ENCODE data around the gene HSFX3. TPM values are rescaled to one million over a fixed set of nuclear protein-coding genes. Genes with fewer than 3 reads are reported as not detected.
"Not testable (repeated sequence)": the region's sequence is repeated elsewhere in the genome, so short reads cannot be mapped to it uniquely, and the experiment has no call there.

Gene HSFX3
- total RNA-seq, 1 experiment from 2014 or later = not detected

GRCh38 chrX:149550454-149550853 is 730 bp upstream of the HSFX3 start:
- not testable (repeated sequence) for H3K27ac Mint-ChIP-seq; H3K4ac ChIP-seq (ENCODE audit: low read depth, low read length)

GRCh38 chrX:149547782-149548181 is 1.9 kb downstream of the HSFX3 start:
- not testable (repeated sequence) for H4K20me1 ChIP-seq (ENCODE audit: control insufficient read depth, insufficient read depth, insufficient read length); H4K5ac ChIP-seq (ENCODE audit: insufficient read length, low read depth, low read length); H3K23ac ChIP-seq (ENCODE audit: insufficient read length, low read depth, low read length); H4K8ac ChIP-seq (replicated peaks; ENCODE audit: insufficient read length, low read depth, low read length); H3K79me2 ChIP-seq (ENCODE audit: insufficient read depth, low read length); H2BK15ac ChIP-seq (ENCODE audit: low read depth, low read length); H2BK120ac ChIP-seq (ENCODE audit: low read depth, low read length, poor library complexity, severe bottlenecking); H2BK12ac ChIP-seq (ENCODE audit: insufficient read length, low read depth, low read length); H3K4me3 Mint-ChIP-seq; H3K4me2 ChIP-seq (ENCODE audit: insufficient read depth, insufficient read length, low read length); H3K36me3 Mint-ChIP-seq (ENCODE audit: insufficient read depth in 1 of 3, low read depth in 3 of 3); H3T11ph ChIP-seq (ENCODE audit: low read length); H2AFZ ChIP-seq (ENCODE audit: low read length); H3K9ac ChIP-seq (ENCODE audit: extremely low read depth, insufficient read length, low read length); H3K27me3 Mint-ChIP-seq (ENCODE audit: low read depth); H3K4ac ChIP-seq (ENCODE audit: low read depth, low read length); H3K27me3 ChIP-seq (ENCODE audit: insufficient read depth, low read length); DNase-seq; H3K27ac ChIP-seq (ENCODE audit: insufficient read length, low read depth, low read length); H3K18ac ChIP-seq (ENCODE audit: insufficient read length, low read depth, low read length); H3K4me1 ChIP-seq (ENCODE audit: insufficient read depth, low read length); H3K79me1 ChIP-seq (ENCODE audit: insufficient read depth, low read depth, low read length, poor library complexity, severe bottlenecking); H2BK20ac ChIP-seq (ENCODE audit: low read depth, low read length, poor library complexity, severe bottlenecking); H4K91ac ChIP-seq (ENCODE audit: insufficient read length, low read depth, low read length); H3K27ac Mint-ChIP-seq; H3K14ac ChIP-seq (ENCODE audit: insufficient read depth, low read length); H3K23me2 ChIP-seq (ENCODE audit: insufficient read length, low read depth, low read length, poor library complexity, severe bottlenecking); H3K9me3 ChIP-seq (ENCODE audit: control insufficient read depth, low read depth, low read length); H2AK5ac ChIP-seq (ENCODE audit: insufficient read length, low read length); H2BK5ac ChIP-seq (ENCODE audit: insufficient read length, low read length); H3K4me1 Mint-ChIP-seq; H3K56ac ChIP-seq (ENCODE audit: insufficient read length, low read depth, low read length)
- WGBS (ENCODE audit: extremely low coverage, insufficient read length, low lambda C conversion rate) = no CpG with 5 or more reads among the region's 3 CpGs
- peaks cover 8 to 10% of the 10 kb centered on the region in 2 experiments; a peak in 4 of 5 replicates for H3K9me3 Mint-ChIP-seq

More at GRCh38 chrX:149550454-149550853, 730 bp upstream of the HSFX3 start:
- WGBS (ENCODE audit: extremely low coverage, insufficient read length, low lambda C conversion rate) = no CpG with 5 or more reads among the region's 1 CpG
- H3K79me1 ChIP-seq (ENCODE audit: insufficient read depth, low read depth, low read length, poor library complexity, severe bottlenecking); H3K27ac ChIP-seq (ENCODE audit: insufficient read length, low read depth, low read length); H4K5ac ChIP-seq (ENCODE audit: insufficient read length, low read depth, low read length); H3T11ph ChIP-seq (ENCODE audit: low read length); H3K23ac ChIP-seq (ENCODE audit: insufficient read length, low read depth, low read length); H3K27me3 ChIP-seq (ENCODE audit: insufficient read depth, low read length); H2BK120ac ChIP-seq (ENCODE audit: low read depth, low read length, poor library complexity, severe bottlenecking); H4K8ac ChIP-seq (replicated peaks; ENCODE audit: insufficient read length, low read depth, low read length); H3K9me3 ChIP-seq (ENCODE audit: control insufficient read depth, low read depth, low read length); H3K9me3 Mint-ChIP-seq; H3K79me2 ChIP-seq (ENCODE audit: insufficient read depth, low read length); H3K4me1 Mint-ChIP-seq; H2BK15ac ChIP-seq (ENCODE audit: low read depth, low read length); H3K36me3 Mint-ChIP-seq (ENCODE audit: insufficient read depth in 1 of 3, low read depth in 3 of 3); H2AFZ ChIP-seq (ENCODE audit: low read length); H3K27me3 Mint-ChIP-seq (ENCODE audit: low read depth); H3K4me3 Mint-ChIP-seq; H2BK20ac ChIP-seq (ENCODE audit: low read depth, low read length, poor library complexity, severe bottlenecking); H3K4me2 ChIP-seq (ENCODE audit: insufficient read depth, insufficient read length, low read length); H3K9ac ChIP-seq (ENCODE audit: extremely low read depth, insufficient read length, low read length); H3K23me2 ChIP-seq (ENCODE audit: insufficient read length, low read depth, low read length, poor library complexity, severe bottlenecking); H4K20me1 ChIP-seq (ENCODE audit: control insufficient read depth, insufficient read depth, insufficient read length); H2AK5ac ChIP-seq (ENCODE audit: insufficient read length, low read length); DNase-seq; H3K14ac ChIP-seq (ENCODE audit: insufficient read depth, low read length); H3K4me1 ChIP-seq (ENCODE audit: insufficient read depth, low read length); H4K91ac ChIP-seq (ENCODE audit: insufficient read length, low read depth, low read length); H2BK12ac ChIP-seq (ENCODE audit: insufficient read length, low read depth, low read length); H3K18ac ChIP-seq (ENCODE audit: insufficient read length, low read depth, low read length); H3K56ac ChIP-seq (ENCODE audit: insufficient read length, low read depth, low read length); H2BK5ac ChIP-seq (ENCODE audit: insufficient read length, low read length): not testable (repeated sequence)

Measured in H9 (cell line).